Activated T-helper 9 cell treated with anti-CD3 and anti-CD28 coated beads, Interleukin-2, amount 50 U/mL, for 16 hours (primary cell): ENCODE data around the gene CHL1.

Source experiments
- DNase-seq: peaks from one replicate; pipeline ENCODE4 v3.0.0-alpha.2; 2020; ENCODE audit warnings: low read depth

The CHL1 gene

GRCh38 chr3:411226-411625 lies 214.7 kb downstream of the CHL1 start:
- DNase-seq = no peak

- no peak for DNase-seq
Measured at GRCh38 chr3:414063-414462, 217.5 kb downstream of the CHL1 start.

- no peak for DNase-seq
Measured at GRCh38 chr3:418239-418929, 221.8 kb downstream of the CHL1 start.

GRCh38 chr3:420584-420983 lies 224.0 kb downstream of the CHL1 start:
- no peak for DNase-seq

GRCh38 chr3:425079-425478 lies 228.5 kb downstream of the CHL1 start:
- no peak for DNase-seq

GRCh38 chr3:426072-426471 lies 229.5 kb downstream of the CHL1 start:
- no peak for DNase-seq

- DNase-seq = no peak
Measured at GRCh38 chr3:427128-427527, 230.6 kb downstream of the CHL1 start.

GRCh38 chr3:430186-430585 lies 233.6 kb downstream of the CHL1 start:
- DNase-seq = no peak

GRCh38 chr3:435161-435560 lies 238.6 kb downstream of the CHL1 start:
- no peak for DNase-seq

- DNase-seq = no peak
Measured at GRCh38 chr3:436053-436452, 239.5 kb downstream of the CHL1 start.

- no peak for DNase-seq
Measured at GRCh38 chr3:440826-441225, 244.3 kb downstream of the CHL1 start.

GRCh38 chr3:445960-446359 lies 249.4 kb downstream of the CHL1 start:
- DNase-seq = no peak

GRCh38 chr3:447671-448070 lies 251.1 kb downstream of the CHL1 start:
- no peak for DNase-seq

- DNase-seq = no peak
Measured at GRCh38 chr3:449711-450110, 253.1 kb downstream of the CHL1 start.

GRCh38 chr3:452221-452620 lies 255.7 kb downstream of the CHL1 start:
- DNase-seq = no peak

GRCh38 chr3:453106-453505 lies 256.5 kb downstream of the CHL1 start:
- no peak for DNase-seq

GRCh38 chr3:454986-455385 lies 258.4 kb downstream of the CHL1 start:
- DNase-seq = no peak

- DNase-seq = no peak
Measured at GRCh38 chr3:458124-458523, 261.6 kb downstream of the CHL1 start.

- no peak for DNase-seq
Measured at GRCh38 chr3:458653-459310, 262.2 kb downstream of the CHL1 start.
